Fibroblast of the aortic adventitia (primary cell): ENCODE results near the gene MAPK1IP1L. TPM values are rescaled to one million over a fixed set of nuclear protein-coding genes. Genes with fewer than 3 reads are reported as not detected.
"Not testable (repeated sequence)": the region's sequence is repeated elsewhere in the genome, so short reads cannot be mapped to it uniquely, and the experiment has no call there.

Experiments used
- DNase-seq: peaks from one replicate; pipeline ENCODE4 v3.0.0-alpha.2; 2010; ENCODE audit warnings: low read depth
- H3K4me3 ChIP-seq: 2 replicates; pipeline ENCODE4 v1.5.1; 2011; ENCODE audit warnings: low read depth, mild to moderate bottlenecking, control low read depth, low read length, moderate library complexity
- CTCF ChIP-seq: IDR thresholded peaks from 2 replicates; pipeline ENCODE4 v1.5.1; 2011; ENCODE audit warnings: mild to moderate bottlenecking, low read length, control low read depth, inconsistent platforms; ENCODE audit not compliant: insufficient read depth
- total RNA-seq: library from RNA; depleted of rRNA; stranded (reverse); fragments of >200 nt; gene quantifications from 2 replicates; pipeline ENCODE4 v1.2.3, GENCODE V29; 2012; ENCODE audit warnings: low replicate concordance

Gene MAPK1IP1L
- total RNA-seq, 1 donor, result 71.8 TPM

GRCh38 chr14:55053500-55053899 is 2.1 kb downstream of the MAPK1IP1L start:
- DNase-seq, result no peak
- no peak for TF ChIP-seq CTCF
- H3K4me3 ChIP-seq, result peak overlapping the region; percentile 95

- H3K4me3 ChIP-seq, result no peak overlapping the region
- DNase-seq, result no peak
- TF ChIP-seq CTCF, result no peak
Measured at GRCh38 chr14:55054098-55054497, 2.7 kb downstream of the MAPK1IP1L start.

- TF ChIP-seq CTCF, result no peak
- no peak overlapping the region for H3K4me3 ChIP-seq
- DNase-seq, result no peak
Measured at GRCh38 chr14:55057919-55058318, 6.5 kb downstream of the MAPK1IP1L start.

- no peak for DNase-seq
- H3K4me3 ChIP-seq, result no peak overlapping the region
- no peak for TF ChIP-seq CTCF
Measured at GRCh38 chr14:55059333-55059732, 7.9 kb downstream of the MAPK1IP1L start.

- H3K4me3 ChIP-seq, result no peak overlapping the region
- TF ChIP-seq CTCF, result no peak
- peak; percentile 57 for DNase-seq
Measured at GRCh38 chr14:55062517-55063351, 11.3 kb downstream of the MAPK1IP1L start.

GRCh38 chr14:55064896-55065295 is 13.4 kb downstream of the MAPK1IP1L start:
- not testable (repeated sequence) for DNase-seq

GRCh38 chr14:55065411-55065810 is 14.0 kb downstream of the MAPK1IP1L start:
- TF ChIP-seq CTCF, result no peak
- DNase-seq, result no peak
- no peak overlapping the region for H3K4me3 ChIP-seq

More at GRCh38 chr14:55064896-55065295, 13.4 kb downstream of the MAPK1IP1L start:
- H3K4me3 ChIP-seq, result not testable (repeated sequence)
